ENCODE results near the gene COL17A1.

GRCh38 chr10:104100795-104101194 lies 15.1 kb upstream of the COL17A1 start:
- TF ChIP-seq CTCF (IDR thresholded peaks at IDR 0.05) (no peak), ZFX (IDR thresholded peaks at IDR 0.05; ENCODE audit: borderline replicate concordance) (no peak)
